ENCODE results near the gene GPN1.
"Not testable (repeated sequence)": the region's sequence is repeated elsewhere in the genome, so short reads cannot be mapped to it uniquely, and the experiment has no call there.

GPN1 gene

GRCh38 chr2:27627963-27628766 is 685 bp upstream of the GPN1 start:
- no peak for DNase-seq

GRCh38 chr2:27630257-27630656 is 1.4 kb downstream of the GPN1 start:
- DNase-seq: not testable (repeated sequence)

GRCh38 chr2:27634291-27634690 is 5.4 kb downstream of the GPN1 start:
- DNase-seq: no peak

- DNase-seq: no peak
Observed at GRCh38 chr2:27636766-27637165, 7.9 kb downstream of the GPN1 start.

GRCh38 chr2:27638037-27638637 is 9.3 kb downstream of the GPN1 start:
- peak; percentile 20 for DNase-seq

- DNase-seq: no peak
Observed at GRCh38 chr2:27638709-27639108, 9.9 kb downstream of the GPN1 start.

GRCh38 chr2:27640722-27641245 is 11.9 kb downstream of the GPN1 start:
- DNase-seq: no peak

GRCh38 chr2:27645197-27645596 is 16.3 kb downstream of the GPN1 start:
- no peak for DNase-seq

GRCh38 chr2:27647289-27647688 is 18.4 kb downstream of the GPN1 start:
- DNase-seq: no peak

- no peak for DNase-seq
Observed at GRCh38 chr2:27647737-27648136, 18.9 kb downstream of the GPN1 start.

- no peak for DNase-seq
Observed at GRCh38 chr2:27651056-27651455, 22.2 kb downstream of the GPN1 start.

- DNase-seq: no peak
Observed at GRCh38 chr2:27652341-27652740, 23.5 kb downstream of the GPN1 start.

GRCh38 chr2:27652790-27653189 is 23.9 kb downstream of the GPN1 start:
- DNase-seq: no peak

GRCh38 chr2:27653397-27653796 is 24.5 kb downstream of the GPN1 start:
- no peak for DNase-seq

GRCh38 chr2:27655155-27655951 is 26.5 kb downstream of the GPN1 start:
- no peak for DNase-seq

GRCh38 chr2:27661371-27661770 is 32.5 kb downstream of the GPN1 start:
- no peak for DNase-seq

GRCh38 chr2:27663285-27664153 is 34.7 kb downstream of the GPN1 start, which contains the start of the genes SLC4A1AP and SUPT7L:
TSS of gene SLC4A1AP (plus strand) at chr2:27663889. CDS start at chr2:27663915, 26 bp downstream.
TSS of gene SUPT7L (minus strand) at chr2:27663614. CDS start at chr2:27662192, 1,422 bp downstream.
- peak; percentile 86 for DNase-seq

GRCh38 chr2:27664154-27664574 is 35.3 kb downstream of the GPN1 start:
- DNase-seq: no peak

GRCh38 chr2:27664622-27665363 is 35.9 kb downstream of the GPN1 start:
- no peak for DNase-seq

- no peak for DNase-seq
Observed at GRCh38 chr2:27667446-27667845, 38.6 kb downstream of the GPN1 start.

GRCh38 chr2:27671235-27671634 is 42.4 kb downstream of the GPN1 start:
- DNase-seq: no peak

All from CD4-positive, alpha-beta T cell treated with Interleukin-17A for 1 hour (primary cell).